AG09319 (cell line): ENCODE results near the gene FAM170B.

ENCODE experiments used
- DNase-seq: peaks from one replicate; pipeline ENCODE4 v3.0.0-alpha.2; 2010; ENCODE audit warnings: low read depth; ENCODE audit errors: extremely low read depth
- CTCF ChIP-seq: IDR thresholded peaks from 2 replicates; pipeline ENCODE4 v1.5.1; 2011; ENCODE audit warnings: low read depth, mild to moderate bottlenecking, inconsistent platforms, low read length, moderate library complexity

Gene FAM170B

GRCh38 chr10:49168171-49168540 is 34.3 kb upstream of the FAM170B start:
- no peak for DNase-seq
- TF ChIP-seq CTCF = no peak

- no peak for DNase-seq
- TF ChIP-seq CTCF = no peak
These were observed 33.8 kb upstream of the FAM170B start for GRCh38 chr10:49167425-49168170.

GRCh38 chr10:49166484-49167400 is 32.9 kb upstream of the FAM170B start:
- TF ChIP-seq CTCF = no peak
- DNase-seq = no peak

GRCh38 chr10:49165821-49166483 is 32.1 kb upstream of the FAM170B start:
- no peak for DNase-seq
- no peak for TF ChIP-seq CTCF

- no peak for TF ChIP-seq CTCF
- DNase-seq = no peak
These were observed 31.4 kb upstream of the FAM170B start for GRCh38 chr10:49165259-49165658.

GRCh38 chr10:49164559-49165188 is 30.9 kb upstream of the FAM170B start:
- peak; percentile 87 for TF ChIP-seq CTCF
- no peak for DNase-seq
